ENCODE data around the gene APBB1IP.

The APBB1IP gene

DNA sequence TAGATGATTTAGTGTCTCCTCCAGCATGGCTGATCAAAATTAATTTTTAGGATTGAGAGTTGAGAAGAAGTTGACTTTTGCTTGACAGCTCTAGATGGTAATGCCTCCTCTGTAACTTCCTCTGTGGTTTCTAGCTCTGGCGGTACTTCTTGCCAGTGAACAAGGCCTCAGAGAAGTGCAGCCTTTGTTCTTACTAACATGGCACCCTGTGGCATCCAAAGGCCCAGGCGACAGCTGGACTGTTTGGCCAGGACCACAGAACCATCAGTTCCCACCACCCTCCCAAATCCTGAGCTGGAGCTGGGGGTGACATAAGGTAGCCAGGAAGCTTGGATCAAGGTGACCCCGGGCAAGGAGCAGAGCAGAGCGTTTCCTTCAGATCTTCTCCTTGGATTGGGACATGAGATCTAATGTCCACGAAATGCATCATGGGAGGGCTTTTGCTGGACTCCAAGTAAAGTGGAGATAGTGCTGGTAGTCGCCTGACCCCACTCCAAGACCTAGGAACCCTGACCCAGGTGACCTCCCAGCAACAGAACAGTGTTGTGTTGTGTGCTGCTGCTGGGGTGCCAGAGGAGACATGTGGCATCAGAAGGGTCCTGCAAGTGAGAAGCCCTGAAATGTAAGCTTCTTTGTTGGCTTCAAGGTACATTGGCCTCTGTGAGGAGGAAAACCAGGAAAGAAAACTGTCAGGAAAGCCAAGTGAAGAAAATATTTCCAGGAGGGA lies 41.8 kb downstream of the APBB1IP start:
- Histone ChIP-seq H2BK12ac (ENCODE audit: low read length) (peak overlapping the region; percentile 70), H2BK5ac (ENCODE audit: low read depth, low read length, poor library complexity) (no peak overlapping the region), H3K79me2 (ENCODE audit: control insufficient read depth, insufficient read depth, low read length, poor library complexity) (no peaks in the 10 kb centered on the region), H3K14ac (ENCODE audit: low read length) (no peak overlapping the region), H3K4me1 (ENCODE audit: control insufficient read depth in 1 of 2, insufficient read depth in 2 of 2, low read length in 2 of 2) (peaks cover 0 to 2% of the 10 kb centered on the region in 2 experiments), H3K27ac (ENCODE audit: low read depth, low read length) (no peak overlapping the region), H3K27me3 (ENCODE audit: insufficient read depth, low read length) (no peaks in the 10 kb centered on the region), H4K12ac (ENCODE audit: low read depth, low read length) (no peak overlapping the region), H3K9ac (ENCODE audit: low read length) (no peak overlapping the region), H3K18ac (ENCODE audit: low read length) (no peak overlapping the region), H2AFZ (ENCODE audit: insufficient read depth, low read length, poor library complexity) (no peak overlapping the region), H3K9me3 (ENCODE audit: insufficient read depth, low read depth, low read length) (no peaks in the 10 kb centered on the region), H3K79me1 (ENCODE audit: low read length) (peaks cover 2% of the 10 kb centered on the region), H3K4me2 (ENCODE audit: low read length) (no peak overlapping the region), H3K36me3 (ENCODE audit: control insufficient read depth in 1 of 2, insufficient read depth in 2 of 2, low read length in 2 of 2) (no peaks in the 10 kb centered on the region), H3K4me3 (ENCODE audit: low read depth, low read length) (no peak overlapping the region), H2BK120ac (ENCODE audit: insufficient read depth, low read length, poor library complexity) (peak overlapping the region; percentile 8), H4K8ac (ENCODE audit: low read depth, low read length) (peak overlapping the region; percentile 37), H4K91ac (ENCODE audit: low read depth, low read length) (no peak overlapping the region), H2AK5ac (ENCODE audit: low read length) (peak overlapping the region; percentile 22), H3K23ac (ENCODE audit: low read length) (no peak overlapping the region), H3K4ac (ENCODE audit: low read depth, low read length) (no peak overlapping the region)
- no peak for DNase-seq
- no CpG with 5 or more reads among the region's 6 CpGs for WGBS (ENCODE audit: extremely low coverage, insufficient coverage, insufficient read length)

DNA sequence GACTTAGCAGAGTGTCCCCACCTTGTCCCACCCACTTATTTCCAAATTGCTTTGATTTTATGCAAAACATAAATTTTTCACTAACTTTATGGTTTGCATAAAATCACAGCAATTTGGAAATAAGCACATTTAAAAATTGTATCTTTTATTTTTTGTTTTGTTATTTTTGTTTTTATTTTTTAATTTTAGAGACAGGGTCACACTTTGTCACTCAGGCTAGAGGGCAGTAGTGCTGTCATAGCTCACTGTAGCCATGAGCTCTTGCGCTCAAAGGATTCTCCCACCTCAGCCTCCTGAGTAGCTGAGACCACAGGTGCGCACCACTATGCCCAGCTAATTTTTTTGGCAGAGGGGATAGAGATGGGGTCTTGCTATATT lies 43.2 kb downstream of the APBB1IP start:
- H3K4ac ChIP-seq (ENCODE audit: low read depth, low read length) = no peak overlapping the region
- no peak overlapping the region for H3K14ac ChIP-seq (ENCODE audit: low read length)
- H3K18ac ChIP-seq (ENCODE audit: low read length) = no peak overlapping the region
- no peak overlapping the region for H4K8ac ChIP-seq (ENCODE audit: low read depth, low read length)
- no peak overlapping the region for H2AK5ac ChIP-seq (ENCODE audit: low read length)
- no peak overlapping the region for H3K27ac ChIP-seq (ENCODE audit: low read depth, low read length)
- H3K27me3 ChIP-seq (ENCODE audit: insufficient read depth, low read length) = no peaks in the 10 kb centered on the region
- no peak overlapping the region for H4K91ac ChIP-seq (ENCODE audit: low read depth, low read length)
- H4K12ac ChIP-seq (ENCODE audit: low read depth, low read length) = no peak overlapping the region
- no peak overlapping the region for H3K9ac ChIP-seq (ENCODE audit: low read length)
- H3K79me2 ChIP-seq (ENCODE audit: control insufficient read depth, insufficient read depth, low read length, poor library complexity) = no peaks in the 10 kb centered on the region
- no peak overlapping the region for H2BK5ac ChIP-seq (ENCODE audit: low read depth, low read length, poor library complexity)
- H2BK12ac ChIP-seq (ENCODE audit: low read length) = peak overlapping the region; percentile 17
- H3K79me1 ChIP-seq (ENCODE audit: low read length) = peaks cover 6% of the 10 kb centered on the region
- H3K23ac ChIP-seq (ENCODE audit: low read length) = no peak overlapping the region
- H3K4me2 ChIP-seq (ENCODE audit: low read length) = no peak overlapping the region
- no peak overlapping the region for H2AFZ ChIP-seq (ENCODE audit: insufficient read depth, low read length, poor library complexity)
- DNase-seq = no peak
- H3K36me3 ChIP-seq (ENCODE audit: control insufficient read depth in 1 of 2, insufficient read depth in 2 of 2, low read length in 2 of 2) = no peaks in the 10 kb centered on the region
- WGBS (ENCODE audit: extremely low coverage, insufficient coverage, insufficient read length) = no CpG with 5 or more reads among the region's 2 CpGs
- no peak overlapping the region for H2BK120ac ChIP-seq (ENCODE audit: insufficient read depth, low read length, poor library complexity)
- no peaks in the 10 kb centered on the region for H3K9me3 ChIP-seq (ENCODE audit: insufficient read depth, low read depth, low read length)
- H3K4me1 ChIP-seq (ENCODE audit: control insufficient read depth in 1 of 2, insufficient read depth in 2 of 2, low read length in 2 of 2) = peaks cover 3 to 6% of the 10 kb centered on the region in 2 experiments
- no peak overlapping the region for H3K4me3 ChIP-seq (ENCODE audit: low read depth, low read length)

DNA sequence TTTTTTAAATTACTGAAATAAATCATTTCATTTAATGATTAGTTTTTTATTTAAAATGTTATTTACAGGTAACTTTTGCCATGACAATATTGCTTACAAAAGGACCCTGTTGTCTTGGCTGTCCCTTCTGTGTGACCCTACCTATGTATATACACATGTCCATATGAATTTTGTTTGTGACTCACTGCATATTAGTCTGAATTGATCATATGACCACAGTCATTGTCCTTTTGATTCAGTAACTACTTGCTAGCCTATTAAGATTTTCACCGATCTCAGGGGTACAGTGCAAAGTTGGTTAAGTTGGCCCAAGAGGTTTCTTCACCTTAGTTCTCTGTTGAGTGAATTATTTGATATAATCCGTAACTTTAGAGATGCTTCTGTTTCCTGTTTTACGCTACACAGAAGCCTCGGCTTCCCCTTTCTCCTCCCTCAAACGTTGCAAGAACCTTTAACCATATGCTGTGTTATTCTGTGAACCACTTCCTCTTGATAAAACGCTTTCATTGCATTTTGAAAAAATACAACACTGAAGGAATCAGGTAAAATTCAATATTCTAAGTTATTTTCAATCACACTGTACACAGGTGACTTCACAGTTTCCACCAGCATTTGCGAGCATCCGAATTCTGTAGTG lies 43.9 kb downstream of the APBB1IP start:
- H2BK5ac ChIP-seq (ENCODE audit: low read depth, low read length, poor library complexity) = no peak overlapping the region
- H3K27me3 ChIP-seq (ENCODE audit: insufficient read depth, low read length) = no peaks in the 10 kb centered on the region
- no peaks in the 10 kb centered on the region for H3K9me3 ChIP-seq (ENCODE audit: insufficient read depth, low read depth, low read length)
- H3K14ac ChIP-seq (ENCODE audit: low read length) = no peak overlapping the region
- peaks cover 3 to 6% of the 10 kb centered on the region in 2 experiments for H3K4me1 ChIP-seq (ENCODE audit: control insufficient read depth in 1 of 2, insufficient read depth in 2 of 2, low read length in 2 of 2)
- H4K91ac ChIP-seq (ENCODE audit: low read depth, low read length) = no peak overlapping the region
- peaks cover 7% of the 10 kb centered on the region for H3K79me1 ChIP-seq (ENCODE audit: low read length)
- no CpG with 5 or more reads among the region's 8 CpGs for WGBS (ENCODE audit: extremely low coverage, insufficient coverage, insufficient read length)
- H2BK120ac ChIP-seq (ENCODE audit: insufficient read depth, low read length, poor library complexity) = no peak overlapping the region
- no peaks in the 10 kb centered on the region for H3K79me2 ChIP-seq (ENCODE audit: control insufficient read depth, insufficient read depth, low read length, poor library complexity)
- H3K36me3 ChIP-seq (ENCODE audit: control insufficient read depth in 1 of 2, insufficient read depth in 2 of 2, low read length in 2 of 2) = no peaks in the 10 kb centered on the region
- H3K23ac ChIP-seq (ENCODE audit: low read length) = no peak overlapping the region
- no peak overlapping the region for H2AFZ ChIP-seq (ENCODE audit: insufficient read depth, low read length, poor library complexity)
- H3K27ac ChIP-seq (ENCODE audit: low read depth, low read length) = no peak overlapping the region
- H2AK5ac ChIP-seq (ENCODE audit: low read length) = no peak overlapping the region
- no peak overlapping the region for H4K12ac ChIP-seq (ENCODE audit: low read depth, low read length)
- no peak overlapping the region for H4K8ac ChIP-seq (ENCODE audit: low read depth, low read length)
- no peak overlapping the region for H3K4me2 ChIP-seq (ENCODE audit: low read length)
- no peak overlapping the region for H3K4me3 ChIP-seq (ENCODE audit: low read depth, low read length)
- no peak overlapping the region for H2BK12ac ChIP-seq (ENCODE audit: low read length)
- DNase-seq = no peak
- no peak overlapping the region for H3K4ac ChIP-seq (ENCODE audit: low read depth, low read length)
- H3K18ac ChIP-seq (ENCODE audit: low read length) = no peak overlapping the region
- no peak overlapping the region for H3K9ac ChIP-seq (ENCODE audit: low read length)

DNA sequence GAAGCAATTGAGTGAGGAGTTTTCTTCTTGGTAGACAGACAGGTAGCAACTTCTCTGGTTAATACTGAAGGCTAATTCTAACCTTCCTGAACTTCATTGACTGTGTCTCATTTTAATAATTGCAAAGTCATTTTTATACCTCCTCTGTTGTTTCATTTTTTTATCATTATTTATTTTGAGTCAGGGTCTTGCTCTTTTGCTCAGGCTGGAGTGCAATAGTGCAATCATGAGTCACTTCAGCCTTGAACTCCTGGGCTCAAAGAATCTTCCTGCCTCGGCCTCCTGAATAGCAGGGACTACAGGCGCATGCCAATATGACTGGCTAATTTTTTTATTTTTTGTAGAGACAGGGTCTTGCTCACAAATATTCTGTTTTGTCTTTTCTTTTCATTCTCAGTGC lies 45.4 kb downstream of the APBB1IP start:
- H3K4me2 ChIP-seq (ENCODE audit: low read length) = no peak overlapping the region
- no peaks in the 10 kb centered on the region for H3K27me3 ChIP-seq (ENCODE audit: insufficient read depth, low read length)
- H2BK5ac ChIP-seq (ENCODE audit: low read depth, low read length, poor library complexity) = no peak overlapping the region
- H3K14ac ChIP-seq (ENCODE audit: low read length) = no peak overlapping the region
- H3K23ac ChIP-seq (ENCODE audit: low read length) = no peak overlapping the region
- H4K91ac ChIP-seq (ENCODE audit: low read depth, low read length) = no peak overlapping the region
- peaks cover 5 to 15% of the 10 kb centered on the region in 2 experiments for H3K4me1 ChIP-seq (ENCODE audit: control insufficient read depth in 1 of 2, insufficient read depth in 2 of 2, low read length in 2 of 2)
- H3K9ac ChIP-seq (ENCODE audit: low read length) = no peak overlapping the region
- H2BK120ac ChIP-seq (ENCODE audit: insufficient read depth, low read length, poor library complexity) = no peak overlapping the region
- H4K8ac ChIP-seq (ENCODE audit: low read depth, low read length) = no peak overlapping the region
- no peak overlapping the region for H2BK12ac ChIP-seq (ENCODE audit: low read length)
- DNase-seq = peak in 1 of 2 donors; percentile 25
- no CpG with 5 or more reads among the region's 2 CpGs for WGBS (ENCODE audit: extremely low coverage, insufficient coverage, insufficient read length)
- no peak overlapping the region for H4K12ac ChIP-seq (ENCODE audit: low read depth, low read length)
- no peaks in the 10 kb centered on the region for H3K36me3 ChIP-seq (ENCODE audit: control insufficient read depth in 1 of 2, insufficient read depth in 2 of 2, low read length in 2 of 2)
- H3K27ac ChIP-seq (ENCODE audit: low read depth, low read length) = no peak overlapping the region
- no peak overlapping the region for H2AK5ac ChIP-seq (ENCODE audit: low read length)
- no peak overlapping the region for H3K4ac ChIP-seq (ENCODE audit: low read depth, low read length)
- H3K4me3 ChIP-seq (ENCODE audit: low read depth, low read length) = no peak overlapping the region
- H3K79me1 ChIP-seq (ENCODE audit: low read length) = peaks cover 14% of the 10 kb centered on the region
- H3K18ac ChIP-seq (ENCODE audit: low read length) = no peak overlapping the region
- H3K79me2 ChIP-seq (ENCODE audit: control insufficient read depth, insufficient read depth, low read length, poor library complexity) = no peaks in the 10 kb centered on the region
- no peaks in the 10 kb centered on the region for H3K9me3 ChIP-seq (ENCODE audit: insufficient read depth, low read depth, low read length)
- H2AFZ ChIP-seq (ENCODE audit: insufficient read depth, low read length, poor library complexity) = no peak overlapping the region
